Mesothelial cell of epicardium (in vitro differentiated cells): ENCODE results near the gene CDKN1A. TPM values are rescaled to one million over a fixed set of nuclear protein-coding genes. Genes with fewer than 3 reads are reported as not detected.

Experiments
- DNase-seq, 2 experiments: peaks; one replicate each; pipeline ENCODE4 v3.0.0; 2021; ENCODE audit warnings: low spot score in 2 of 2; ENCODE audit not compliant: unreplicated experiment in 2 of 2
- H3K27ac Mint-ChIP-seq: 2 replicates; pipeline ENCODE4 v1.8.0; 2021; ENCODE audit warnings: mixed read lengths
- H3K27me3 Mint-ChIP-seq: 2 replicates; pipeline ENCODE4 v1.8.0; 2021; ENCODE audit warnings: low read depth, mixed read lengths
- H3K36me3 Mint-ChIP-seq: 2 replicates; pipeline ENCODE4 v1.8.0; 2021; ENCODE audit warnings: mixed read lengths
- H3K4me1 Mint-ChIP-seq: 2 replicates; pipeline ENCODE4 v1.8.0; 2021; ENCODE audit warnings: mixed read lengths
- H3K4me3 Mint-ChIP-seq: 2 replicates; pipeline ENCODE4 v1.8.0; 2021; ENCODE audit warnings: mild to moderate bottlenecking, moderate library complexity, mixed read lengths
- H3K9me3 Mint-ChIP-seq: 2 replicates; pipeline ENCODE4 v1.8.0; 2021; ENCODE audit warnings: mixed read lengths
- total RNA-seq: library from RNA; stranded (reverse); gene quantifications from 3 replicates; pipeline ENCODE4 v1.2.1, GENCODE V29; 2021
- TF ChIP-seq, protein P1 (sequence below): fragments of 200-600 bp; sonication (generic); IDR thresholded peaks from one replicate; pipeline ENCODE4 v1.5.0; 2021; ENCODE audit warnings: antibody characterized with exemption; ENCODE audit not compliant: unreplicated experiment

Gene CDKN1A
- total RNA-seq, 1 donor from 2014 or later = 57.1 TPM

DNA sequence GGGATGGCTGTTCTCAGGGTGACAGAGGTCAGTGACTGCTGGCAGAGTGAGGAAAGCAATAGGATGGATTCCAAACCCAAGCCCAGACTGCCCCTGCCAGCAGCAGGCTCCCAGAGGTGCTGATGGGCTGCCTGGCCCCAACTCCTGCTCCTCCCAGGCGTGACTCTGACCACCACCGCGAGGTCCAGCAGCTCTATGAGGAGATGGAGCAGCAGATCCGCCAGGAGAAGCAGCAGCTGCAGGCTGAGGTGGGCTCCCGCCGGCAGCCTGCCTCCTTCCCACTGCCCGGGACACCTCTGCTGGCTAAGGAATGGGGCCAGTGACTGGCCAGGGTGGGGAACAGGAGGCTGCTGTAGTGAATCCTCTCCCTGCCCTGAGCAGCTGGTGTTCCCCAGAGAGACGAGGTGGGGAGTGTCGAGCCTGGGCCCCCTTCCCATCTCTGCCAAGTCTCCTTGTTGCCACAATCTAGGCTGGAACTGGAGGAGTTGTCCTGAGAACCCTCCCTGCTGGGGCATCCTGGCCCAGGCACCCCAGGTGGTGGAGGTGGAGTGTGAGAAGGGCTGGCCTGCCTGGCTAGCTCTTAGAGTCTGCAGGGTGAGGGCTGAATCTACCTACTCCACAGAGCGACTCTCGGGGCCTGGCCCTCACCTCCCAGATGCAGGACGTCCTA is 39.5 kb downstream of the CDKN1A start:
- Mint-ChIP-seq H3K9me3 (no peaks in the 10 kb centered on the region), H3K27me3 (no peaks in the 10 kb centered on the region), H3K27ac (no peak overlapping the region), H3K4me1 (no peaks in the 10 kb centered on the region), H3K36me3 (no peaks in the 10 kb centered on the region), H3K4me3 (no peak overlapping the region)
- TF ChIP-seq, protein P1, sequence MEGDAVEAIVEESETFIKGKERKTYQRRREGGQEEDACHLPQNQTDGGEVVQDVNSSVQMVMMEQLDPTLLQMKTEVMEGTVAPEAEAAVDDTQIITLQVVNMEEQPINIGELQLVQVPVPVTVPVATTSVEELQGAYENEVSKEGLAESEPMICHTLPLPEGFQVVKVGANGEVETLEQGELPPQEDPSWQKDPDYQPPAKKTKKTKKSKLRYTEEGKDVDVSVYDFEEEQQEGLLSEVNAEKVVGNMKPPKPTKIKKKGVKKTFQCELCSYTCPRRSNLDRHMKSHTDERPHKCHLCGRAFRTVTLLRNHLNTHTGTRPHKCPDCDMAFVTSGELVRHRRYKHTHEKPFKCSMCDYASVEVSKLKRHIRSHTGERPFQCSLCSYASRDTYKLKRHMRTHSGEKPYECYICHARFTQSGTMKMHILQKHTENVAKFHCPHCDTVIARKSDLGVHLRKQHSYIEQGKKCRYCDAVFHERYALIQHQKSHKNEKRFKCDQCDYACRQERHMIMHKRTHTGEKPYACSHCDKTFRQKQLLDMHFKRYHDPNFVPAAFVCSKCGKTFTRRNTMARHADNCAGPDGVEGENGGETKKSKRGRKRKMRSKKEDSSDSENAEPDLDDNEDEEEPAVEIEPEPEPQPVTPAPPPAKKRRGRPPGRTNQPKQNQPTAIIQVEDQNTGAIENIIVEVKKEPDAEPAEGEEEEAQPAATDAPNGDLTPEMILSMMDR = no peak
- DNase-seq = no peak

DNA sequence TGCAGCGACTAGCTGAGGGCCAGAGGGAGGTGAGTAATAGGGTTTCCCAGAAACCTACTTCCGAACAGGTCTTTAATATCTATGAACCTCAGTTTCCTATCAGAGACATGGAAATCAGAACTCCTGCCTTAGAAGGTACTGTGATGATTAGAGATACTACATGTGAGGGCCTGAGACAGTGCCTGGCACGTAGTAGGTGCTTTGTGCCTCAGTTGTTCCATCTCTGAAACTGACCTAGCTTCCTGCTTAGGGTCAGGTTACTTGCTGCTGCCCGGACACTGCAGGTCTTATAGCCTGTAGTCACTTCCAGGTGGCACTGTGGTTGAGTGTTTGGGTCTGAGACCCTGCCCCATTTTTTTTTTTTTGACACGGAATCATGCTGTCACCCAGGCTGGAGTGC is 40.0 kb downstream of the CDKN1A start:
- no peaks in the 10 kb centered on the region for H3K4me1 Mint-ChIP-seq
- no peaks in the 10 kb centered on the region for H3K27me3 Mint-ChIP-seq
- H3K4me3 Mint-ChIP-seq = no peak overlapping the region
- no peak overlapping the region for H3K27ac Mint-ChIP-seq
- H3K36me3 Mint-ChIP-seq = no peaks in the 10 kb centered on the region
- no peak for DNase-seq
- TF ChIP-seq, protein P1 = no peak
- no peaks in the 10 kb centered on the region for H3K9me3 Mint-ChIP-seq

DNA sequence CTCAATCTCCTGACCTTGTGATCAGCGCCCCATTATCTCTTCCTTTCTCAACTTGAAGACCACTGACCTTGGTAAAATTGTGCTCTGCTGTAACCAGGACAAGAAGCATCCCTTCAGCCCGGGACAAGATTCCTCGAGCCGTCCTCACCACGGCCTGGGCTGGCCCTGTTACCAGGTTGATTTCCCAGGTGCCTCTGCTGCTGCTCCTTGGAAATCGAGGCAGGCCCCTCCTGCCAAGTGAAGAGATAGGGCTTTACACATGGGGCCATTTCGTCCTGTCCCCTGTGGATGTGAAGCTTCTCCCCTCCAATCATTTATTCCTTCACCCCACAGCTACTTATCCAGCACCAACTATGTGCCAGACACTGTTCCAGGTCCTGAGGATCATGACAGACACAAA is 40.6 kb downstream of the CDKN1A start:
- H3K4me1 Mint-ChIP-seq = no peaks in the 10 kb centered on the region
- H3K36me3 Mint-ChIP-seq = no peaks in the 10 kb centered on the region
- no peak overlapping the region for H3K27ac Mint-ChIP-seq
- no peak for DNase-seq
- TF ChIP-seq, protein P1 = no peak
- H3K9me3 Mint-ChIP-seq = no peaks in the 10 kb centered on the region
- no peak overlapping the region for H3K4me3 Mint-ChIP-seq
- no peaks in the 10 kb centered on the region for H3K27me3 Mint-ChIP-seq

DNA sequence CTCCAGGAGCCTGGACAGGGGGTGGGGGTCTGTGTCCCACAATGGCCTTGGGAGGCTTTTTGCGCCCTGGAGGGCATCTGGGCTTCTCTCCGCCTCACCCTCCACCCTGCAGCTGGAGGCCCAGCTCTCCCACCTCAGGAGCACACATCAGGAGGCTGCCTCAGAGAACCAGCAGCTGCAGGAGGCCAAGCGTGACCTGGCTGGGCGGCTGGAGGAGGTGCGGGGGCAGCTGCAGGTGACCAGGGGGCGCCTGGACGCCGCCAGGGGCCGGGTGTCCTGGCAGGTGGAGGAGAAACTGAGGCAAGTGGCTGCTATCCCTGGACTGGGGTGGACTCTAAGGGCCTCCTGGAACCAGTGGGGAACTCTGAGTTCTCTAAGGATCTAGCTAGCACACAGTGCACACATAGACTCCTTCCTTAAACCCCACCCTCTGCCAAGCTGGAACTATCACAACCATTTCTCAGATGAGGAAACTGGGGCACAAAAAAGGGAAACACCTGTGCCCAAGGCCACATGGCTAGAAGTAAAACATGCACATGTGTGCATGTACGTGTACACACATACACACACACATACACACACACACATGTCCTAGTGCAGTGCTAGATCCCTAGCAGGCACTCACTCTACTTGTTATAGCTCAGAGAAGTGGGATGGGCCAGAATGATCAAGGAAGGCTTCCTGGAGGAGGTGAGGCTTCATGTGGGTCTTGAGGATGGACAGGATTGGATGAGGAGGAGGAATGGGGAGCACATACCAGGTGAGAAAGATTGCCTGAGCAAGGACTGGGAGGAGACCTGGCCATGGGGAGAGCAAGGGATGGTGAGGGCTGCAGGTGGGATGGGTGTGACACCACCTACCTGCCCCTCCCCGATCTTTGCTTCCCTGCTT is 42.0 kb downstream of the CDKN1A start:
- DNase-seq = no peak
- H3K36me3 Mint-ChIP-seq = no peaks in the 10 kb centered on the region
- TF ChIP-seq, protein P1 = no peak
- no peaks in the 10 kb centered on the region for H3K27me3 Mint-ChIP-seq
- no peaks in the 10 kb centered on the region for H3K9me3 Mint-ChIP-seq
- H3K4me1 Mint-ChIP-seq = no peaks in the 10 kb centered on the region
- no peak overlapping the region for H3K27ac Mint-ChIP-seq
- H3K4me3 Mint-ChIP-seq = no peak overlapping the region

DNA sequence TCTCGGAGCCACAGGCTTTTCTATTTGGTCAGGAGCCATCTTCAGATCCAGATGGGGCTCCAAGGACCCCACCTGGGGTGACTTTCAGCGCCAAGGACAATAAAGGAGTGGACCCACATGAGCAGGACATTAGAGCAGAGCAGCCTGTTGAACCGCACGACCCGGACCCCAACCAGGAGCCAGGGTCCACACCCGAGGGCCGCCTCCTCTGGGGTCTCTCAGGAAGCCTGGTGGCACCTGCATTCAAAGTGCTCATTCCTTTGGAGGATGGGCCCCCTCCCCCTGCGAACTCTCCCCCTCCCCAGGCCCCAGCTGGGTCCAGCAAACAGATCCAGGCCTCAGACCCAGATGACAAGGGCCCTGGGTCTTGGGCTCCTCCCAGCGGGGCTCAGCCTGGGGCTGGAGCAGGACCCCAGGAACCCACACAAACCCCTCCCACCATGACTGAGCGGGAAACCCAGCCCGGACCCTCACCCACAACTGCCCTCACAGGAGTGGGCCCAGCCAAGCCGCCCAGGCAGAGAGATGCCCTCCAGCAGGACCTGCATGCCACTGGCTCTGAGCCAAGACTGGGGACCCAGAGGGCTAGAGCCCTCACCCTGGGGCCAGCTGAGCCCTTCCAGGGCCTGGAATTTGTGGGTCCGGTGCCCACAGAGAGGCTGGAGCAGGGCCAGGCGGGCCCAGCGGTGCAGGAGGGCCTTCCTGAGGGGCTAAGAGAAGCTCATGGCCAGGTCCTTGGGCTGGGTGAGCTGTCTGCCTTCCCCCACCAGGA is 43.0 kb downstream of the CDKN1A start:
- H3K27me3 Mint-ChIP-seq = no peaks in the 10 kb centered on the region
- no peaks in the 10 kb centered on the region for H3K36me3 Mint-ChIP-seq
- no peaks in the 10 kb centered on the region for H3K9me3 Mint-ChIP-seq
- no peak overlapping the region for H3K27ac Mint-ChIP-seq
- H3K4me1 Mint-ChIP-seq = no peaks in the 10 kb centered on the region
- DNase-seq = no peak
- H3K4me3 Mint-ChIP-seq = no peak overlapping the region
- TF ChIP-seq, protein P1 = no peak
